Body of pancreas (tissue), 4 donors: Measurements from ENCODE around the gene NXNL1. TPM values are rescaled to one million over a fixed set of nuclear protein-coding genes. Genes with fewer than 3 reads are reported as not detected.

Experiments
- ATAC-seq: fragments of 150-250 bp; one replicate; pipeline ENCODE4 v1.9.1; 2016
- DNase-seq, 4 donors: peaks; one replicate each; pipeline ENCODE4 v3.0.0-alpha.2; 2019
- H3K27ac ChIP-seq, 4 donors: fragments of 200-600 bp; sonication (generic); 1 replicate in 3 of 4; 2 replicates in 1 of 4; pipeline versions ENCODE4 v1.5.1 to v1.6.1; 2016 to 2019; ENCODE audit warnings: mild to moderate bottlenecking in 1 of 4, mixed read lengths in 1 of 4, moderate library complexity in 1 of 4
- H3K27me3 ChIP-seq, 2 donors: fragments of 200-600 bp; sonication (generic); one replicate each; pipeline ENCODE4 v1.6.0; 2016; ENCODE audit warnings: mild to moderate bottlenecking in 1 of 2
- H3K36me3 ChIP-seq, 2 donors: fragments of 200-600 bp; sonication (generic); replicated peaks in 1 of 2; 2 replicates each; pipeline ENCODE4 v1.5.1; 2016; ENCODE audit warnings: low read depth in 2 of 2; ENCODE audit not compliant: insufficient read depth in 1 of 2
- H3K4me1 ChIP-seq: fragments of 200-600 bp; sonication (generic); one replicate; pipeline ENCODE4 v1.6.0; 2016
- H3K4me3 ChIP-seq, 2 donors: fragments of 200-600 bp; sonication (generic); 1 replicate in 1 of 2; 2 replicates in 1 of 2; pipeline ENCODE4 v1.5.1; 2016 to 2019
- H3K9me3 ChIP-seq, 3 donors: fragments of 200-600 bp; sonication (generic); 1 replicate in 2 of 3; 2 replicates in 1 of 3; pipeline ENCODE4 v1.5.1; 2016
- CTCF ChIP-seq, 7 experiments: fragments of 450-650 bp in 4 of 7; fragments of 200-600 bp in 3 of 7; sonication (generic) in 3 of 7; IDR thresholded peaks; one replicate each; pipeline ENCODE4 v1.5.1; 2016 to 2019; ENCODE audit warnings: antibody characterized with exemption in 7 of 7
- POLR2A ChIP-seq, 3 donors: fragments of 450-650 bp; IDR thresholded peaks; one replicate each; pipeline ENCODE4 v1.6.1; 2016; ENCODE audit warnings: antibody characterized with exemption in 3 of 3, mild to moderate bottlenecking in 2 of 3
- WGBS, 2 donors: methylation state at CpG; one replicate each; pipeline ENCODE4 v1.1.5; 2017; 5-methylcytosine and 5-hydroxymethylcytosine counted together
- intact Hi-C: fragments of 100-400 bp; cut with DNase I; formaldehyde crosslinking; loops from one replicate; pipeline ENCODE4 v1.15.1; 2023
- total RNA-seq, 2 donors: library from RNA; depleted of rRNA; stranded (reverse); fragments of >200 nt; gene quantifications; one replicate each; pipeline ENCODE4 v1.1.0, GENCODE V29; 2016

The NXNL1 gene
- total RNA-seq, 2 donors from 2014 or later = not detected

GRCh38 chr19:17436874-17437267 is 23.9 kb downstream of the NXNL1 start:
- intact Hi-C loops = no loop called here
- Histone ChIP-seq H3K27ac (no peak overlapping the region), H3K36me3 (no peaks in the 10 kb centered on the region), H3K4me3 (no peak overlapping the region), H3K27me3 (no peaks in the 10 kb centered on the region), H3K4me1 (no peaks in the 10 kb centered on the region), H3K9me3 (no peaks in the 10 kb centered on the region)
- 81 to 82% methylated on average over 6 to 7 of the region's 7 CpGs for WGBS, 2 donors
- no peak for TF ChIP-seq POLR2A (IDR thresholded peaks at IDR 0.05)
- no peak for TF ChIP-seq CTCF (IDR thresholded peaks at IDR 0.05)
- no peak for DNase-seq
- ATAC-seq = no peak

DNA sequence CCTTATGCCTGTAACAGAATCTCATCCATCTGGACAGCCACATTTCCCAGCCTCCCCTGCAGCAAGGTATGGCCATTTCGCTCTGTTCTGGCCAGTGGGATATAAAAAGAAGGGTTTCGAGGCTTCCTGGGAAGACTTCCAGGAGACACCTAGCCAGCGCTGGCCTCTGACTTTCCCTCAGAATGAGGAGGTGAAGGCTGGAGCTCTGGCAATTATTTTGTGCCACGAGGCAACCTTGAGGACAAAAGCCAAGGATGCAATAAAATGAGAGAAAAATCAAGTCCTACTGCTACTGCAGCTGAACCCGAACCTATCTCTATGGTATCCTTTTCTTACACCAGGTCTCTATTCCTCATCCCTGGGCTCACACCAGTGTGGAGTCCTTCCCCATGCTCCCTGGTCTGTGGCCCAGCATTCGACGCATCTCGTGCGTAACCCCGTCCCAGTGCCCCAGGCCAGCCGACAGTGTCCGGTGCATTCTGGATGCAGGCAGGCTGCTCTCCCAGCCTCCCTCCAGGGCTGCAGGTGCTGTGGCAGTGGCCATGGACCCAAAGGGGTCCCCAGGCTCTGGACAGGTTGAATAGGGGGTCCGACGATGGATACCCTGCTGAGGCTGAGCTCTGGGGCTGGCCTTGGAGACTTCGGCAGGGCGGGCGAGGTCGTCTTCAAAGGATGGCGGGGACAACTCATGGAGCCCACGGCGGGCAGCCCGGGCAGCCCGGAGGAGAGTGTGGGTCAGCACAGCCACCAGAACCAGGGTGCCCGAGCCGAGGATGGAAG is 24.4 kb downstream of the NXNL1 start:
- no peak overlapping the region for H3K4me3 ChIP-seq
- no peaks in the 10 kb centered on the region for H3K36me3 ChIP-seq
- no peak for ATAC-seq
- TF ChIP-seq CTCF (IDR thresholded peaks at IDR 0.05) (no peak), POLR2A (IDR thresholded peaks at IDR 0.05) (no peak)
- no peaks in the 10 kb centered on the region for H3K9me3 ChIP-seq
- WGBS, 2 donors = 93 to 98% methylated on average over 20 to 25 of the region's 25 CpGs
- H3K27ac ChIP-seq = no peak overlapping the region
- no peaks in the 10 kb centered on the region for H3K4me1 ChIP-seq
- intact Hi-C loops = no loop called here
- H3K27me3 ChIP-seq = no peaks in the 10 kb centered on the region
- no peak for DNase-seq

- DNase-seq (no peak), ATAC-seq (no peak)
- no peaks in the 10 kb centered on the region for H3K27me3 ChIP-seq
- no peak overlapping the region for H3K27ac ChIP-seq
- H3K36me3 ChIP-seq = no peaks in the 10 kb centered on the region
- no peaks in the 10 kb centered on the region for H3K9me3 ChIP-seq
- intact Hi-C loops = no loop called here
- 80 to 86% methylated on average over 7 of the region's 7 CpGs for WGBS, 2 donors
- no peaks in the 10 kb centered on the region for H3K4me1 ChIP-seq
- H3K4me3 ChIP-seq = no peak overlapping the region
- TF ChIP-seq POLR2A (IDR thresholded peaks at IDR 0.05) (no peak), CTCF (IDR thresholded peaks at IDR 0.05) (no peak)
Measured at GRCh38 chr19:17435218-17435617, 25.5 kb downstream of the NXNL1 start.

DNA sequence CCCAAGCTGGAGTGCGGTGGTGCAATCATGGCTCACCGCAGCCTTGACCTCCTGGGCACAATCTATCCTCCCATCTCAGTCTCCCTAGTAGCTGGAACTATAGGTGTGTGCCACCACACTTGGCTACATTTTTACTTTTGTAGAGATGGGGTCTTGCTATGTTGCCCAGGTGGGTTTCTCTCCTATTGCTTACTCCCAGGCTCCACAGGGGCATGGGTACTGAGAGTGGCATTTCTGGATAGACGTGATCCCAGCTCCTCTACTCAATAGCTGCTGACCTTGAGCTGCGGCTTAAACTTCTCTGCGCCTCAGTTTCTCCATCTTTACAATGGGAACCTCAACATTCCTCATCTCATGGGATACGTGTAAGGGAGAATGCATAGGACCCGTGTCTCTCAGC is 29.3 kb downstream of the NXNL1 start:
- no peaks in the 10 kb centered on the region for H3K9me3 ChIP-seq
- intact Hi-C loops = no loop called here
- ATAC-seq (no peak), DNase-seq (no peak)
- H3K27me3 ChIP-seq = no peaks in the 10 kb centered on the region
- no peak overlapping the region for H3K4me3 ChIP-seq
- no peak overlapping the region for H3K27ac ChIP-seq
- WGBS, 2 donors = 86% methylated on average over 5 to 7 of the region's 7 CpGs
- TF ChIP-seq CTCF (IDR thresholded peaks at IDR 0.05) (no peak), POLR2A (IDR thresholded peaks at IDR 0.05) (no peak)
- no peaks in the 10 kb centered on the region for H3K36me3 ChIP-seq
- H3K4me1 ChIP-seq = no peaks in the 10 kb centered on the region

GRCh38 chr19:17429641-17430113 is 31.0 kb downstream of the NXNL1 start:
- Histone ChIP-seq H3K27me3 (no peaks in the 10 kb centered on the region), H3K9me3 (no peaks in the 10 kb centered on the region), H3K27ac (no peak overlapping the region), H3K4me1 (no peaks in the 10 kb centered on the region), H3K36me3 (no peaks in the 10 kb centered on the region), H3K4me3 (no peak overlapping the region)
- TF ChIP-seq CTCF (IDR thresholded peaks at IDR 0.05) (no peak), POLR2A (IDR thresholded peaks at IDR 0.05) (no peak)
- DNase-seq = no peak
- ATAC-seq = no peak
- WGBS, 2 donors = 58 to 61% methylated on average over 14 to 17 of the region's 17 CpGs
- intact Hi-C loops = no loop called here
